B cell (primary cell): ENCODE measurements around the gene SERTAD3. TPM values are rescaled to one million over a fixed set of nuclear protein-coding genes. Genes with fewer than 3 reads are reported as not detected.

Experiments
- ATAC-seq: fragments of 200-7000 bp; cut with Tn5 transposase; one replicate; pipeline ENCODE4 v1.10.0; 2021; ENCODE audit warnings: low read depth, mild to moderate bottlenecking, moderate number of reproducible peaks, moderate library complexity
- CTCF ChIA-PET: fragments of 350-600 bp; sonication (Branson Sonifier 250); formaldehyde crosslinking; loops from one replicate; lab custom pipeline; 2021; ENCODE audit warnings: antibody characterized with exemption, inconsistent platforms; lab: Charles Lee
- POLR2A ChIA-PET: fragments of 350-600 bp; sonication (Branson Sonifier 250); formaldehyde crosslinking; loops from one replicate; lab custom pipeline; 2021; ENCODE audit warnings: antibody characterized with exemption; lab: Charles Lee
- DNase-seq: peaks from one replicate; pipeline ENCODE4 v3.0.0; 2013
- H2AFZ ChIP-seq: 2 replicates; pipeline ENCODE4 v1.6.1; 2012; ENCODE audit warnings: mild to moderate bottlenecking, low read depth, low read length; ENCODE audit not compliant: insufficient read depth, poor library complexity, severe bottlenecking
- H3K27ac ChIP-seq, 2 donors: 1 replicate in 1 of 2; 2 replicates in 1 of 2; pipeline ENCODE4 v1.5.1; 2012 to 2013; ENCODE audit warnings: low read length in 2 of 2, mild to moderate bottlenecking in 2 of 2, moderate library complexity in 1 of 2
- H3K27me3 ChIP-seq, 4 experiments: fragments of 200-600 bp in 1 of 4; sonication (generic) in 1 of 4; replicated peaks in 1 of 4; 1 replicate in 2 of 4; 2 replicates in 2 of 4; pipeline versions ENCODE4 v1.6.1 to v1.7.0; 2013 to 2016; ENCODE audit warnings: low read length in 3 of 4, mild to moderate bottlenecking in 2 of 4, mixed read lengths in 1 of 4, moderate library complexity in 1 of 4; ENCODE audit not compliant: insufficient read depth in 4 of 4, control insufficient read depth in 3 of 4; ENCODE audit errors: control extremely low read depth in 1 of 4
- H3K36me3 ChIP-seq, 2 experiments: replicated peaks in 1 of 2; 1 replicate in 1 of 2; 2 replicates in 1 of 2; pipeline versions ENCODE4 v1.6.1 to v1.7.1; 2013; ENCODE audit warnings: low read length in 1 of 2; ENCODE audit not compliant: insufficient read depth in 2 of 2, control insufficient read depth in 1 of 2; ENCODE audit errors: control extremely low read depth in 1 of 2, extremely low read depth in 1 of 2
- H3K4me1 ChIP-seq, 2 donors: fragments of 200-600 bp in 1 of 2; sonication (generic) in 1 of 2; 1 replicate in 1 of 2; 2 replicates in 1 of 2; pipeline versions ENCODE4 v1.5.1 to v1.6.1; 2013 to 2017; ENCODE audit warnings: low read length in 2 of 2; ENCODE audit not compliant: control insufficient read depth in 2 of 2, insufficient read depth in 2 of 2
- H3K4me2 ChIP-seq: replicated peaks from 2 replicates; pipeline ENCODE3; 2012; ENCODE audit warnings: mild to moderate bottlenecking, low read depth, low read length; ENCODE audit not compliant: poor library complexity, severe bottlenecking
- H3K4me3 ChIP-seq, 5 experiments: fragments of 200-600 bp in 1 of 5; sonication (generic) in 1 of 5; 1 replicate in 3 of 5; 2 replicates in 2 of 5; pipeline versions ENCODE4 v1.5.1 to v1.7.0; 2011 to 2016; ENCODE audit warnings: low read length in 4 of 5, mild to moderate bottlenecking in 4 of 5, low read depth in 2 of 5, control low read depth in 1 of 5, moderate library complexity in 1 of 5; ENCODE audit not compliant: insufficient read depth in 1 of 5; ENCODE audit errors: control extremely low read depth in 1 of 5, extremely low read depth in 1 of 5
- H3K79me2 ChIP-seq: fragments of 200-600 bp; sonication (generic); one replicate; pipeline ENCODE4 v1.6.0; 2016; ENCODE audit warnings: low read length; ENCODE audit not compliant: control insufficient read depth, insufficient read depth
- H3K9ac ChIP-seq: fragments of 200-600 bp; sonication (generic); 2 replicates; pipeline ENCODE4 v1.6.1; 2017; ENCODE audit warnings: mild to moderate bottlenecking, low read length, moderate library complexity
- H3K9me3 ChIP-seq, 3 donors: one replicate each; pipeline versions ENCODE4 v1.6.1 to v1.7.1; 2013; ENCODE audit warnings: low read length in 2 of 3; ENCODE audit not compliant: control insufficient read depth in 2 of 3, insufficient read depth in 1 of 3; ENCODE audit errors: control extremely low read depth in 1 of 3
- H4K20me1 ChIP-seq: 2 replicates; pipeline ENCODE4 v1.6.0; 2012; ENCODE audit warnings: mild to moderate bottlenecking, low read length; ENCODE audit not compliant: insufficient read depth, control insufficient read depth, poor library complexity, severe bottlenecking
- H3K27ac Mint-ChIP-seq: one replicate; pipeline ENCODE4 v1.8.0; 2021; ENCODE audit warnings: mixed read lengths
- H3K27me3 Mint-ChIP-seq: one replicate; pipeline ENCODE4 v1.8.0; 2021; ENCODE audit warnings: mixed read lengths
- H3K4me1 Mint-ChIP-seq: one replicate; pipeline ENCODE4 v1.8.0; 2021; ENCODE audit warnings: mixed read lengths
- H3K4me3 Mint-ChIP-seq: one replicate; pipeline ENCODE4 v1.8.0; 2021; ENCODE audit warnings: mixed read lengths
- H3K9me3 Mint-ChIP-seq: one replicate; pipeline ENCODE4 v1.8.0; 2022; ENCODE audit warnings: mixed read lengths; ENCODE audit not compliant: insufficient read depth
- EZH2 ChIP-seq: IDR thresholded peaks from 2 replicates; pipeline ENCODE4 v1.6.1; 2012; ENCODE audit warnings: borderline replicate concordance, low read depth, mild to moderate bottlenecking, moderate library complexity, low read length; ENCODE audit not compliant: insufficient read depth, poor library complexity, severe bottlenecking
- WGBS: methylation state at CpG from one replicate; pipeline ENCODE4 v1.1.5; 2013; ENCODE audit warnings: missing lambda C conversion rate; ENCODE audit not compliant: insufficient coverage; 5-methylcytosine and 5-hydroxymethylcytosine counted together
- intact Hi-C: fragments of 100-400 bp; cut with micrococcal nuclease; formaldehyde crosslinking; loops from one replicate; pipeline ENCODE4 v1.10.0; 2022
- polyA plus RNA-seq: library from polyadenylated mRNA; depleted of rRNA; stranded (reverse); fragments of >200 nt; gene quantifications from 2 replicates; pipeline ENCODE4 v1.2.3, GENCODE V29; 2012
- total RNA-seq, 2 donors: library from RNA; stranded (reverse); fragments of 120-200 nt in 1 of 2; gene quantifications; 1 replicate in 1 of 2; 2 replicates in 1 of 2; pipeline versions ENCODE4 v1.2.3 to v1.2.4, GENCODE V29; 2013 to 2022
- TF ChIP-seq, protein P1 (sequence below): fragments of 200-600 bp; IDR thresholded peaks from one replicate; pipeline ENCODE4 v1.8.0; 2022; ENCODE audit warnings: antibody characterized with exemption, mild to moderate bottlenecking

Gene SERTAD3
- total and polyA plus RNA-seq, 2 donors (not counting 1 experiment from before 2014, with no cell fraction given): 41.6 to 43.9 TPM

DNA sequence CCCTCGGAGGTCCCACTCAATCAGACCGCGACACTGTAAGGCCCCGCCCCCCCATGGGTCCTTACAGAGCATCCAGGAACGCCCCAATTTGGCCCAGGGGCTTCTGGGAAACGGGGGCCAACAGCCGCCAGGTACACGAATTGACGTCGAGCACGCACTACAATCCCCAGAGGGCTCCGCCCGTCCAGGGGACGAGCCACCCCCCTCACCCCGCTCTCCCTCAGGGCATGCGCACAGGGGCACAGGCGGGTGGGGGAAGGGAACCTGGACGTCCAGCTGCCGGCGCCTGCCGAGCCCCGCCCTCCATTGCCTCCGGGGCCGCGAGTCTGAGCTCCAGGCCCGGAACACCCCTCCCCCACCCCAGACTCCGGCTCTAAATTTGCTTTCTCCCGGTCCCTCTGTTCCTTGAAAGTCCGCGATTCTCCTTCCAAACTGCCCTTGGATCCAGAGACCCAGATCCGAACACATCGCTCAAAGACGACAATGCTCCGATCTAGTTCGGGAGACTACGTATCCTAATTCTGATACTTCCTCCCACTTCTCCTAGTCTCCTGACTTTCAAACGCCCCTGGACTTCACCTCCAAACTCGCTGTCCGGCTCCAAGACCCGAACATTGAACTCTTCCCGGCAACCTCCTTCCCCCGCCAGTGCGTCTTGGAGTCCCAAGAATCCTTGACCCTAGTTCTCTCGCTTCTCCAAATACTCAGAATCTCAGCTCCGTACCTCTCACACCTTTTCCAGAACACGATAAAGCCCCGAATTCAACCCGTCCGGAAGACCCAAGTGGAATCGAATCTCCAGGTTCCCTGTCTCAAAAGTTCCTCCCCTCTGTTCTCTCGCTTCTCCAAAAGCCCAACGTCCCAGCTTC is 770 bp downstream of the SERTAD3 start:
- no peaks in the 10 kb centered on the region for H3K9me3 ChIP-seq
- H3K4me1 ChIP-seq: peaks cover 12% of the 10 kb centered on the region in 2 donors
- Mint-ChIP-seq H3K9me3 (no peaks in the 10 kb centered on the region), H3K4me1 (peaks cover 28% of the 10 kb centered on the region), H3K27ac (peak overlapping the region; percentile 95), H3K4me3 (peak overlapping the region; percentile 97), H3K27me3 (no peaks in the 10 kb centered on the region)
- POLR2A ChIA-PET: interaction anchor here (0.6 to 3.7 kb wide), 11 partner anchors 10 to 162 kb away, joined by 3 to 63 read pairs (median 4); partner anchors contain the start of genes BLVRB, C19orf47, PLD3 and SERTAD1
- DNase-seq (peak; percentile 99), ATAC-seq (peak; percentile 73)
- H3K27me3 ChIP-seq: no peaks in the 10 kb centered on the region
- H2AFZ ChIP-seq: peak overlapping the region; percentile 78
- H3K4me2 ChIP-seq: peak overlapping the region; percentile 95
- H4K20me1 ChIP-seq: peaks cover 23% of the 10 kb centered on the region
- CTCF ChIA-PET: interaction anchor here (1.1 to 5.6 kb wide), 7 partner anchors 10 to 160 kb away, joined by 3 to 87 read pairs (median 6); partner anchors contain the start of gene SERTAD1
- peak overlapping the region; percentile 87 to 92 for H3K27ac ChIP-seq
- peaks cover 41% of the 10 kb centered on the region for H3K79me2 ChIP-seq
- TF ChIP-seq, protein P1, sequence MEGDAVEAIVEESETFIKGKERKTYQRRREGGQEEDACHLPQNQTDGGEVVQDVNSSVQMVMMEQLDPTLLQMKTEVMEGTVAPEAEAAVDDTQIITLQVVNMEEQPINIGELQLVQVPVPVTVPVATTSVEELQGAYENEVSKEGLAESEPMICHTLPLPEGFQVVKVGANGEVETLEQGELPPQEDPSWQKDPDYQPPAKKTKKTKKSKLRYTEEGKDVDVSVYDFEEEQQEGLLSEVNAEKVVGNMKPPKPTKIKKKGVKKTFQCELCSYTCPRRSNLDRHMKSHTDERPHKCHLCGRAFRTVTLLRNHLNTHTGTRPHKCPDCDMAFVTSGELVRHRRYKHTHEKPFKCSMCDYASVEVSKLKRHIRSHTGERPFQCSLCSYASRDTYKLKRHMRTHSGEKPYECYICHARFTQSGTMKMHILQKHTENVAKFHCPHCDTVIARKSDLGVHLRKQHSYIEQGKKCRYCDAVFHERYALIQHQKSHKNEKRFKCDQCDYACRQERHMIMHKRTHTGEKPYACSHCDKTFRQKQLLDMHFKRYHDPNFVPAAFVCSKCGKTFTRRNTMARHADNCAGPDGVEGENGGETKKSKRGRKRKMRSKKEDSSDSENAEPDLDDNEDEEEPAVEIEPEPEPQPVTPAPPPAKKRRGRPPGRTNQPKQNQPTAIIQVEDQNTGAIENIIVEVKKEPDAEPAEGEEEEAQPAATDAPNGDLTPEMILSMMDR: no peak
- no peak for TF ChIP-seq EZH2
- peak overlapping the region; percentile 85 to 100 (median 95) for H3K4me3 ChIP-seq
- intact Hi-C loops: loop anchor here (1.0 to 5.0 kb wide), 6 partner anchors 8 to 819 kb away; partner anchors contain the start of genes HNRNPUL1, MIA and RAB4B
- H3K9ac ChIP-seq: peak overlapping the region; percentile 84
- under 1% methylated on average over 46 of the region's 52 CpGs for WGBS
- peaks cover 2 to 16% of the 10 kb centered on the region in 2 experiments for H3K36me3 ChIP-seq
